Jurkat, Clone E6-1 (cell line): ENCODE results near the gene CDC25A.

Experiments used
- DNase-seq: peaks from one replicate; pipeline ENCODE4 v3.0.0-alpha.2; 2011; ENCODE audit warnings: low read depth, low spot score
- H3K4me3 ChIP-seq: 2 replicates; pipeline ENCODE4 v1.5.1; 2011; ENCODE audit warnings: mild to moderate bottlenecking, low read length, control low read depth, moderate library complexity

Gene CDC25A

GRCh38 chr3:48202632-48203031, 14.4 kb upstream of the CDC25A start:
- DNase-seq: no peak
- no peak overlapping the region for H3K4me3 ChIP-seq

GRCh38 chr3:48199117-48199516, 10.9 kb upstream of the CDC25A start:
- no peak for DNase-seq
- no peak overlapping the region for H3K4me3 ChIP-seq

- no peak for DNase-seq
- H3K4me3 ChIP-seq: no peak overlapping the region
These were observed 8.4 kb upstream of the CDC25A start for GRCh38 chr3:48196611-48197010.

DNA sequence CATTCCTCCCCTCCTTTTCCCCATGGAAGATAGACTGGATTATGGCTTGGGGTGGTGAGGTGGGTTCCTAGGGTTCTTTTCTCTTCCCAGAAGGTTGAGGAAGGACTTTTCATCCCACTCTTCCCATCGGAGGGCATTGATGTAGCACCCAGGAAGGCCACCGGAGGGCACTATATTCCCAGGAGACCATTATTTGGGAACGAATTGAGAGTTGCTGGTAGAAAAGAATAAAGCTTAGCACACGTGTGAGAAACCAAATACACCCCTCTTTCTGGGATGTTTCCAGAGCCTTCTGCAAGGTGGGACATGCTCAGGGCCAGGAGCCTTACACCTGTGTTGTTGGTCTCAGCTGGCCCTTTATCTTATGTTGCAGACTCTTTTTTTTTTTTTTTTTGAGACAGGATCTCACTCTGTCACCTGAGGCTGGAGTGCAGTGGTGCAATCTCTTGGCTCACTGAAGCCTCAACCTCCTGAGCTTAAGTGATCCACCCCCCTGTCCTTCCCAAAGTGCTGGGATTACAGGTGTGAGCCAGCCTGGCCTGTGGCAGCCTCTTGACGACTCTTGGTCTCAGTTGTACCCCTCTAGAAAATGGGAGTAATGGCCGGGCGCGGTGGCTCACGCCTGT, 6.3 kb upstream of the CDC25A start:
- H3K4me3 ChIP-seq: no peak overlapping the region
- no peak for DNase-seq

DNA sequence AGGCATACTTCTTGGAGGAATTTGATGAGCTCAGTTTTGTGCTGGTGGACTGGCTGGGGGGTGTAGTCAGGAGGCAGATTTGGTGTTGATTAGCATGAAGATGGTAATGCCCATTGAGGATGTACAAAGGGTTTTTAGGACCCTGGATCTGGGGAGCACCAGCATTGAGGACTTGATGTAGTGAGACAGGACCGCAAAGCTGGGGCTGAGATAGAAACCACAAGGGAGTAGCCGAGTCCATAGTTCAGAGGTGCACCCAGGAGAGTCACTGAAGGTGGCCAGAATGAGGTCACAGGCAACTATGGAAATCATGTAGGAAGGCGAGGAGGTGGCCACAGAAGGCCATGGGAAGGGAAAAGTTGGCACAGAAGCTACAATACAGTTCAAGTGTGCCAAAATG, 2.7 kb upstream of the CDC25A start:
- DNase-seq: no peak
- no peak overlapping the region for H3K4me3 ChIP-seq

- DNase-seq: no peak
- H3K4me3 ChIP-seq: no peak overlapping the region
These were observed 1.1 kb upstream of the CDC25A start for GRCh38 chr3:48189321-48189720.

GRCh38 chr3:48187579-48188265, 495 bp downstream of the CDC25A start:
- peak overlapping the region; percentile 90 for H3K4me3 ChIP-seq
- DNase-seq: no peak

GRCh38 chr3:48187301-48187578, 977 bp downstream of the CDC25A start:
- H3K4me3 ChIP-seq: peak overlapping the region; percentile 90
- DNase-seq: no peak

DNA sequence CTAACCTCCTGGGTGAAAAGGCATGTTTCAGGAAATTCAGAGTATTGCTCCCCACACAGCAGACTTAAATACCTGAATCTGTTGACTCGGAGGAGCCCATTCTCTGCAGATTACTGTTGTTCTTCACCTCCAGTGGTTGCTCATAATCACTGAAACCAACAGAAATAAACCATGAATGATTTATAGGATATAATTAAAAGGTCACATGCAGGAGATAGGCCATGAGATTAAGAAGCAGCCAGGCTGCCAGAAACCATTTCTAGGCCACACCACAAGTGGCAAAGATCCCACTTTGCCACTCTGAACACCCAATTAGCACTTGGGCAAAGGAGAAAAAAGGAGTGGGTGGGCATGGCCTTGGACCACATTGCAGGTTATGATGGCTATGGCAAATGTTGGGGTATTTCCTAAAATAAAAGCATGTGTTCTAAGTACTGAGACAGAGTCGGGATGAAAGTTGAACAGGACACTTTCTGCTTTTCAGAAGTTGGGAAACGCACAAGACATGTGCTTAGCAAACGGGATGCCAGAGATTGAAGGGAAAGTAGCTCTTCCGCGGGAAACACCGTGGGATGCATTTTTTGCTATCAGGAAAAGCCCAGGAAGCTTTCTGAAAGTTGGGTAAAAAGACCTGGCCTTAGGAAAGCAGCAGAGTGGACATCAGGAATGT, 1.5 kb downstream of the CDC25A start:
- DNase-seq: no peak
- peak overlapping the region; percentile 90 for H3K4me3 ChIP-seq

DNA sequence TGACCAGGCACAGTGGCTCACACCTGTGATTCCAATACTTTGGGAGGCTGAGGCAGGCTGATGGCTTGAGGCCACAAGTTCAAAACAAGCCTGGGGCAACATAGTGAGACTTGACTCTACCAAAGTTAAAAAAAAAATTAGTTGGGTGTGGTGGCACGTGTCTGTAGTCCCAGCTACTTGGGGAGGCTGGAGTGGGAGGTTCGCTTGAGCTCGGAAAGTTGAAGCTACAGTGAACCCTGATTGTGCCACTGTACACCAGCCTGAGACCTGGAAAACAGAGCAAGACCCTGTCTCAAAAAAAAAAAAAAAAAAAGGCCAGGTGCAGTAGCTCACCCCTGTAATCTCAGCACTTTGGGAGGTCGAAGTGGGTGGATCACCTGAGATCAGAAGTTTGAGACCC, 3.1 kb downstream of the CDC25A start:
- DNase-seq: no peak
- no peak overlapping the region for H3K4me3 ChIP-seq

- no peak overlapping the region for H3K4me3 ChIP-seq
- DNase-seq: no peak
These were observed 3.9 kb downstream of the CDC25A start for GRCh38 chr3:48184299-48184698.

GRCh38 chr3:48180531-48181253, 7.5 kb downstream of the CDC25A start:
- no peak for DNase-seq
- no peak overlapping the region for H3K4me3 ChIP-seq

GRCh38 chr3:48180021-48180420, 8.2 kb downstream of the CDC25A start:
- no peak for DNase-seq

DNA sequence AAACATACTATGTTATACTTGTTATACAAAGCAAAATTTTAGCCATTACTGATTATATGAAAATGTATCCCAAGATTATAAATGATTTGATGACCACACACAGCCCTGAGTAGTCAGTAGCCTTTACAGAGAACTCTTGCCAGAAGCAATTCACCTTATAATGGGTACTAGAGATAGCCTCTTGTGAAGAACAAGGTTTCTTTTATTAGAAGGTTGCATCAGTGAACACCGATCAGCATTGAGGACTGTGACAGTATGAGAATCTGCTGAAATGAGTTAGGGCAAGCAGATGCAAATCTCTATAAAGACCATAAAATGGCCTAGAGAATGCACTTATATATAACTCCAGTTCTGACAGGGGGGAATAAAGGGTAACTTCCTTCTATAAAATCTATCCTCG, 10.1 kb downstream of the CDC25A start:
- H3K4me3 ChIP-seq: no peak overlapping the region
- DNase-seq: no peak

More at GRCh38 chr3:48180021-48180420, 8.2 kb downstream of the CDC25A start:
- H3K4me3 ChIP-seq: no peak overlapping the region

GRCh38 chr3:48157950-48158376, 30.3 kb downstream of the CDC25A start:
- H3K4me3 ChIP-seq: no peak overlapping the region
- DNase-seq: peak; percentile 27

DNA sequence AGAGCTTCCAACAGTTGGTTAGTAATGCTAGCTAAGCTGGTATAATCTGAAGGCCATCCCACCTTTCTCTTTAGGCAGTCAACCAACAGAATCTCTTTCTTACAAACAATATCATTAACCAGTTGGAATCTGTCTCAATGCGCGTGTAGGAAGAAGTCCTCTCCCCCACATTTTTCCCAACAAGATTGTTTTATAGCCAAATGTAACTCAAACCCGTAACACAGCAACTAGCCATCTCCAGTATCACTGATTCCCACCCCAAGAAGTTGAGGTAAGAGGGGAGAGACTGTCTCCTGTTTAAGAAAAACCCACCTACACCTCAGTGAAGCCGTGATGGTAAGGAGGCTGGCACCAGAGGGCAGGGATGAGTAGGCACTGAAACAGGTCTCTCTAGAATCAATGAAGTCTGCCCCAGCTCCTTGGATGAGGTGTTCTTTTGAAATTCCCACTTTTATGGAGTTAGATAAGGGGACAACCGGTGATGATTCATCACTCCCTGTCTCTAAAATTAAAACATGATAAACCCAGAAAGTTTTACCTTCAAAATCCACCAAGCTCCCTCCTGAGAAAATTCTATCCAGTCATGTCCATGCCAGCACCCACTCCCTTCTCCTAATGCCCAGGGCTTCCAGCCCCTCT, 30.9 kb downstream of the CDC25A start:
- no peak for DNase-seq

GRCh38 chr3:48156163-48156562, 32.1 kb downstream of the CDC25A start:
- no peak for DNase-seq
- H3K4me3 ChIP-seq: no peak overlapping the region

More for the DNA sequence above, 30.9 kb downstream of the CDC25A start:
- no peak overlapping the region for H3K4me3 ChIP-seq

- no peak overlapping the region for H3K4me3 ChIP-seq
- DNase-seq: no peak
These were observed 33.1 kb downstream of the CDC25A start for GRCh38 chr3:48155122-48155521.

- H3K4me3 ChIP-seq: no peak overlapping the region
- no peak for DNase-seq
These were observed 36.3 kb downstream of the CDC25A start for GRCh38 chr3:48151807-48152427.
